Prostate gland (tissue), 2 donors: ENCODE measurements around the gene SLC37A1.

Experiments used
- POLR2A ChIP-seq: fragments of 450-650 bp; IDR thresholded peaks from one replicate; pipeline ENCODE4 v1.6.1; 2016; ENCODE audit warnings: antibody characterized with exemption, mild to moderate bottlenecking
- POLR2AphosphoS5 ChIP-seq: sonication (generic); formaldehyde crosslinking; IDR thresholded peaks from one replicate; pipeline ENCODE4 v1.6.1; 2017; ENCODE audit warnings: antibody characterized with exemption
- TF ChIP-seq, protein P1 (sequence below), 4 experiments: fragments of 200-600 bp in 2 of 4; fragments of 450-650 bp in 2 of 4; sonication (generic) in 2 of 4; IDR thresholded peaks; 1 replicate in 3 of 4; 2 replicates in 1 of 4; pipeline ENCODE4 v1.5.1; 2016 to 2019; ENCODE audit warnings: antibody characterized with exemption in 4 of 4, mild to moderate bottlenecking in 2 of 4, moderate library complexity in 2 of 4

DNA sequence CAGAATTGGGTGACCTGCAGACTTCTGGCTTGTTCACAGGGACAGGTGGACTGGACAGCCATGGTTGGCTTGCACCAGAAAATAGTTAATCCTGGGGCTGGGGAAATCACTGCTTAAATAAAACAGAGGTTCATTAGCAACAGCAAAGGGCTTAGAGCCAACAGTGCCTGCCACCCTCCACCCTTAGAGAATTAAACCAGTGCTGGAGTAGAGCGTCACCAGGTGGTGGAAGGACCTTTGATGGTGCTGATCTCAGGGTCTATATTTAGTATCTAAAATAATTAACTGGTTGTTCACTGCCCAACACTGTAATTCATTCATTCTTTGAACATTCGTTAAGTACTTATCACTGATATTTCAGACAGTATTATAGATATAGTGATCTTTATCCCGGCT lies 105.1 kb downstream of the SLC37A1 start:
- TF ChIP-seq, protein P1, sequence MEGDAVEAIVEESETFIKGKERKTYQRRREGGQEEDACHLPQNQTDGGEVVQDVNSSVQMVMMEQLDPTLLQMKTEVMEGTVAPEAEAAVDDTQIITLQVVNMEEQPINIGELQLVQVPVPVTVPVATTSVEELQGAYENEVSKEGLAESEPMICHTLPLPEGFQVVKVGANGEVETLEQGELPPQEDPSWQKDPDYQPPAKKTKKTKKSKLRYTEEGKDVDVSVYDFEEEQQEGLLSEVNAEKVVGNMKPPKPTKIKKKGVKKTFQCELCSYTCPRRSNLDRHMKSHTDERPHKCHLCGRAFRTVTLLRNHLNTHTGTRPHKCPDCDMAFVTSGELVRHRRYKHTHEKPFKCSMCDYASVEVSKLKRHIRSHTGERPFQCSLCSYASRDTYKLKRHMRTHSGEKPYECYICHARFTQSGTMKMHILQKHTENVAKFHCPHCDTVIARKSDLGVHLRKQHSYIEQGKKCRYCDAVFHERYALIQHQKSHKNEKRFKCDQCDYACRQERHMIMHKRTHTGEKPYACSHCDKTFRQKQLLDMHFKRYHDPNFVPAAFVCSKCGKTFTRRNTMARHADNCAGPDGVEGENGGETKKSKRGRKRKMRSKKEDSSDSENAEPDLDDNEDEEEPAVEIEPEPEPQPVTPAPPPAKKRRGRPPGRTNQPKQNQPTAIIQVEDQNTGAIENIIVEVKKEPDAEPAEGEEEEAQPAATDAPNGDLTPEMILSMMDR (IDR thresholded peaks at IDR 0.05) = no peak
- TF ChIP-seq POLR2A = no peak
- TF ChIP-seq POLR2AphosphoS5 = no peak
